Right hindlimb (tissue), 1 donor: ENCODE data around the gene DENND4C.
A peak's percentile ranks its signal among the peaks of the same experiment; 100 is the strongest.

ENCODE experiments used
- DNase-seq: peaks from one replicate; pipeline ENCODE4 v3.0.0-alpha.2; 2018

DENND4C gene

GRCh38 chr9:19270421-19270949 lies 40.0 kb downstream of the DENND4C start:
- DNase-seq = no peak

- no peak for DNase-seq
These were observed 40.6 kb downstream of the DENND4C start for GRCh38 chr9:19271081-19271480.

- no peak for DNase-seq
These were observed 51.3 kb downstream of the DENND4C start for GRCh38 chr9:19281801-19282200.

GRCh38 chr9:19283072-19283710 lies 52.7 kb downstream of the DENND4C start:
- no peak for DNase-seq

GRCh38 chr9:19284729-19285128 lies 54.2 kb downstream of the DENND4C start:
- DNase-seq = no peak

- peak; percentile 19 for DNase-seq
These were observed 56.2 kb downstream of the DENND4C start for GRCh38 chr9:19286634-19287188.

GRCh38 chr9:19288081-19288480 lies 57.6 kb downstream of the DENND4C start:
- DNase-seq = no peak

GRCh38 chr9:19290103-19290502 lies 59.6 kb downstream of the DENND4C start:
- DNase-seq = no peak

GRCh38 chr9:19294219-19294618 lies 63.7 kb downstream of the DENND4C start:
- DNase-seq = no peak

GRCh38 chr9:19298436-19299000 lies 68.0 kb downstream of the DENND4C start:
- no peak for DNase-seq

GRCh38 chr9:19303216-19303615 lies 72.7 kb downstream of the DENND4C start:
- no peak for DNase-seq

GRCh38 chr9:19306568-19306967 lies 76.1 kb downstream of the DENND4C start:
- DNase-seq = no peak

- DNase-seq = no peak
These were observed 79.8 kb downstream of the DENND4C start for GRCh38 chr9:19310246-19310645.

- no peak for DNase-seq
These were observed 83.1 kb downstream of the DENND4C start for GRCh38 chr9:19313573-19313972.

GRCh38 chr9:19320495-19320894 lies 90.0 kb downstream of the DENND4C start:
- no peak for DNase-seq

GRCh38 chr9:19331877-19332276 lies 101.4 kb downstream of the DENND4C start:
- no peak for DNase-seq

GRCh38 chr9:19336166-19336565 lies 105.7 kb downstream of the DENND4C start:
- DNase-seq = no peak

GRCh38 chr9:19342947-19343346 lies 112.5 kb downstream of the DENND4C start:
- DNase-seq = no peak

- no peak for DNase-seq
These were observed 128.2 kb downstream of the DENND4C start for GRCh38 chr9:19358701-19359100.

- no peak for DNase-seq
These were observed 138.6 kb downstream of the DENND4C start for GRCh38 chr9:19369107-19369506.

- no peak for DNase-seq
These were observed 141.4 kb downstream of the DENND4C start for GRCh38 chr9:19371942-19372341.

- DNase-seq = no peak
These were observed 142.1 kb downstream of the DENND4C start for GRCh38 chr9:19372567-19372966.

GRCh38 chr9:19373527-19373926 lies 143.0 kb downstream of the DENND4C start:
- DNase-seq = no peak

- DNase-seq = no peak
These were observed 145.0 kb downstream of the DENND4C start for GRCh38 chr9:19375538-19375937.
